Suprapubic skin (tissue), 4 donors: Measurements from ENCODE around the gene B4GALT5. TPM values are rescaled to one million over a fixed set of nuclear protein-coding genes. Genes with fewer than 3 reads are reported as not detected.

Source experiments
- DNase-seq, 2 donors: peaks; one replicate each; pipeline ENCODE4 v3.0.0-alpha.2; 2019; ENCODE audit warnings: low spot score in 2 of 2
- H3K27ac ChIP-seq: fragments of 200-600 bp; sonication (generic); one replicate; pipeline ENCODE4 v1.5.1; 2019
- H3K27me3 ChIP-seq: fragments of 200-600 bp; sonication (generic); one replicate; pipeline ENCODE4 v1.5.1; 2019
- H3K36me3 ChIP-seq: fragments of 200-600 bp; sonication (generic); one replicate; pipeline ENCODE4 v1.5.1; 2019
- H3K4me1 ChIP-seq: fragments of 200-600 bp; sonication (generic); one replicate; pipeline ENCODE4 v1.5.1; 2019
- H3K4me3 ChIP-seq: fragments of 200-600 bp; sonication (generic); one replicate; pipeline ENCODE4 v1.5.1; 2019; ENCODE audit warnings: mild to moderate bottlenecking
- H3K9me3 ChIP-seq: fragments of 200-600 bp; sonication (generic); one replicate; pipeline ENCODE4 v1.5.1; 2019
- CTCF ChIP-seq, 2 donors: fragments of 200-600 bp in 1 of 2; fragments of 450-650 bp in 1 of 2; sonication (generic) in 1 of 2; IDR thresholded peaks; one replicate each; pipeline ENCODE4 v1.5.1; 2016 to 2019; ENCODE audit warnings: antibody characterized with exemption in 2 of 2, mild to moderate bottlenecking in 1 of 2, moderate library complexity in 1 of 2
- EP300 ChIP-seq: sonication (generic); formaldehyde crosslinking; IDR thresholded peaks from one replicate; pipeline ENCODE4 v1.6.1; 2017; ENCODE audit warnings: antibody characterized with exemption
- POLR2A ChIP-seq, 2 donors: fragments of 450-650 bp; IDR thresholded peaks; one replicate each; pipeline ENCODE4 v1.6.1; 2017; ENCODE audit warnings: antibody characterized with exemption in 2 of 2, mild to moderate bottlenecking in 2 of 2, moderate library complexity in 2 of 2
- POLR2AphosphoS5 ChIP-seq, 3 donors: sonication (generic); formaldehyde crosslinking; IDR thresholded peaks; one replicate each; pipeline ENCODE4 v1.6.1; 2017; ENCODE audit warnings: antibody characterized with exemption in 3 of 3
- WGBS: methylation state at CpG from one replicate; pipeline ENCODE4 v1.1.5; 2018; 5-methylcytosine and 5-hydroxymethylcytosine counted together
- total RNA-seq, 4 donors: library from RNA; depleted of rRNA; stranded (reverse); fragments of >200 nt; gene quantifications; one replicate each; pipeline ENCODE4 v1.1.0, GENCODE V29; 2016

Gene B4GALT5
- total RNA-seq, 4 donors from 2014 or later: 8.8 to 12.7 (median 10.1) TPM

GRCh38 chr20:49635866-49636265, 77.8 kb downstream of the B4GALT5 start:
- Histone ChIP-seq H3K27me3 (no peaks in the 10 kb centered on the region), H3K27ac (no peak overlapping the region), H3K4me3 (no peak overlapping the region), H3K4me1 (peaks cover 5% of the 10 kb centered on the region), H3K9me3 (no peaks in the 10 kb centered on the region), H3K36me3 (peaks cover 44% of the 10 kb centered on the region)
- TF ChIP-seq POLR2AphosphoS5 (IDR thresholded peaks at IDR 0.05): no peak
- no peak for TF ChIP-seq EP300
- no peak for TF ChIP-seq POLR2A (IDR thresholded peaks at IDR 0.05)
- TF ChIP-seq CTCF (IDR thresholded peaks at IDR 0.05): no peak
- DNase-seq: no peak
- 86% methylated on average over 12 of the region's 12 CpGs for WGBS

- no peaks in the 10 kb centered on the region for H3K9me3 ChIP-seq
- no peak overlapping the region for H3K27ac ChIP-seq
- H3K36me3 ChIP-seq: peaks cover 37% of the 10 kb centered on the region
- DNase-seq: no peak
- peaks cover 6% of the 10 kb centered on the region for H3K4me1 ChIP-seq
- no peak overlapping the region for H3K4me3 ChIP-seq
- no peaks in the 10 kb centered on the region for H3K27me3 ChIP-seq
- TF ChIP-seq POLR2AphosphoS5 (IDR thresholded peaks at IDR 0.05) (no peak), POLR2A (IDR thresholded peaks at IDR 0.05) (no peak), CTCF (IDR thresholded peaks at IDR 0.05) (no peak), EP300 (no peak)
- 71% methylated on average over 16 of the region's 16 CpGs for WGBS
These were observed 78.5 kb downstream of the B4GALT5 start for GRCh38 chr20:49635166-49635565.

GRCh38 chr20:49634116-49634515, 79.6 kb downstream of the B4GALT5 start:
- H3K4me1 ChIP-seq: peaks cover 6% of the 10 kb centered on the region
- H3K9me3 ChIP-seq: no peaks in the 10 kb centered on the region
- WGBS: 88% methylated on average over 5 of the region's 5 CpGs
- H3K27ac ChIP-seq: no peak overlapping the region
- no peak overlapping the region for H3K4me3 ChIP-seq
- H3K27me3 ChIP-seq: no peaks in the 10 kb centered on the region
- TF ChIP-seq POLR2A (IDR thresholded peaks at IDR 0.05) (no peak), POLR2AphosphoS5 (IDR thresholded peaks at IDR 0.05) (no peak), CTCF (IDR thresholded peaks at IDR 0.05) (no peak), EP300 (no peak)
- H3K36me3 ChIP-seq: peaks cover 28% of the 10 kb centered on the region
- no peak for DNase-seq

GRCh38 chr20:49633643-49634042, 80.0 kb downstream of the B4GALT5 start:
- WGBS: 85% methylated on average over 4 of the region's 4 CpGs

GRCh38 chr20:49633023-49633422, 80.7 kb downstream of the B4GALT5 start:
- WGBS: 91% methylated on average over 5 of the region's 5 CpGs
- no peak overlapping the region for H3K27ac ChIP-seq
- H3K4me1 ChIP-seq: peaks cover 6% of the 10 kb centered on the region
- H3K36me3 ChIP-seq: peaks cover 27% of the 10 kb centered on the region
- no peak overlapping the region for H3K4me3 ChIP-seq
- H3K9me3 ChIP-seq: no peaks in the 10 kb centered on the region
- DNase-seq: no peak
- H3K27me3 ChIP-seq: no peaks in the 10 kb centered on the region
- TF ChIP-seq POLR2A (IDR thresholded peaks at IDR 0.05): no peak
- no peak for TF ChIP-seq EP300
- TF ChIP-seq POLR2AphosphoS5 (IDR thresholded peaks at IDR 0.05): no peak
- no peak for TF ChIP-seq CTCF (IDR thresholded peaks at IDR 0.05)

More at GRCh38 chr20:49633643-49634042, 80.0 kb downstream of the B4GALT5 start:
- no peak for TF ChIP-seq POLR2AphosphoS5 (IDR thresholded peaks at IDR 0.05)
- no peak for TF ChIP-seq CTCF (IDR thresholded peaks at IDR 0.05)
- no peak for TF ChIP-seq POLR2A (IDR thresholded peaks at IDR 0.05)
- no peak for TF ChIP-seq EP300
- Histone ChIP-seq H3K36me3 (peaks cover 28% of the 10 kb centered on the region), H3K4me1 (peaks cover 6% of the 10 kb centered on the region), H3K9me3 (no peaks in the 10 kb centered on the region), H3K27me3 (no peaks in the 10 kb centered on the region), H3K27ac (no peak overlapping the region), H3K4me3 (no peak overlapping the region)
- DNase-seq: no peak
